Duodenal mucosa (tissue), 2 donors: ENCODE results near the gene PTPRB.

Source experiments
- H3K27ac ChIP-seq: one replicate; pipeline ENCODE4 v1.7.0; 2013; ENCODE audit warnings: low read depth, low read length
- H3K27me3 ChIP-seq, 2 donors: one replicate each; pipeline ENCODE4 v1.7.0; 2013; ENCODE audit warnings: low read length in 2 of 2, control low read depth in 1 of 2; ENCODE audit not compliant: insufficient read depth in 2 of 2, control insufficient read depth in 1 of 2
- H3K36me3 ChIP-seq, 2 donors: one replicate each; pipeline ENCODE4 v1.7.0; 2013; ENCODE audit warnings: low read length in 2 of 2, control low read depth in 1 of 2; ENCODE audit not compliant: insufficient read depth in 2 of 2, control insufficient read depth in 1 of 2
- H3K4me1 ChIP-seq, 2 donors: one replicate each; pipeline ENCODE4 v1.7.0; 2013; ENCODE audit warnings: low read length in 2 of 2, control low read depth in 1 of 2; ENCODE audit not compliant: insufficient read depth in 2 of 2, control insufficient read depth in 1 of 2
- H3K4me3 ChIP-seq, 2 donors: one replicate each; pipeline ENCODE4 v1.7.0; 2013; ENCODE audit warnings: low read length in 2 of 2, low read depth in 1 of 2
- H3K9ac ChIP-seq, 2 donors: one replicate each; pipeline ENCODE4 v1.7.0; 2013; ENCODE audit warnings: low read length in 2 of 2, low read depth in 1 of 2
- H3K9me3 ChIP-seq, 2 donors: one replicate each; pipeline ENCODE4 v1.7.0; 2013; ENCODE audit warnings: low read length in 2 of 2, control low read depth in 1 of 2; ENCODE audit not compliant: control insufficient read depth in 1 of 2

The PTPRB gene

GRCh38 chr12:70482764-70483163, 154.5 kb downstream of the PTPRB start:
- Histone ChIP-seq H3K9me3 (no peaks in the 10 kb centered on the region), H3K27me3 (no peaks in the 10 kb centered on the region), H3K9ac (no peak overlapping the region), H3K27ac (no peak overlapping the region), H3K4me1 (peaks cover 4% of the 10 kb centered on the region in 2 donors), H3K4me3 (no peak overlapping the region), H3K36me3 (no peaks in the 10 kb centered on the region)

- Histone ChIP-seq H3K36me3 (no peaks in the 10 kb centered on the region), H3K27me3 (no peaks in the 10 kb centered on the region), H3K9me3 (no peaks in the 10 kb centered on the region), H3K9ac (no peak overlapping the region), H3K27ac (no peak overlapping the region), H3K4me1 (no peaks in the 10 kb centered on the region), H3K4me3 (no peak overlapping the region)
These were observed 167.9 kb downstream of the PTPRB start for GRCh38 chr12:70469221-70469820.

- no peaks in the 10 kb centered on the region for H3K36me3 ChIP-seq
- no peak overlapping the region for H3K9ac ChIP-seq
- peaks cover 0 to 5% of the 10 kb centered on the region in 2 donors for H3K9me3 ChIP-seq
- no peaks in the 10 kb centered on the region for H3K4me1 ChIP-seq
- no peak overlapping the region for H3K27ac ChIP-seq
- H3K4me3 ChIP-seq = peak overlapping the region in 1 of 2 donors; percentile 30
- no peaks in the 10 kb centered on the region for H3K27me3 ChIP-seq
These were observed 168.5 kb downstream of the PTPRB start for GRCh38 chr12:70468741-70469140.

GRCh38 chr12:70467918-70468733, 169.1 kb downstream of the PTPRB start:
- Histone ChIP-seq H3K36me3 (no peaks in the 10 kb centered on the region), H3K9me3 (peaks cover 0 to 10% of the 10 kb centered on the region in 2 donors), H3K27ac (no peak overlapping the region), H3K4me1 (no peaks in the 10 kb centered on the region), H3K27me3 (no peaks in the 10 kb centered on the region), H3K4me3 (peak overlapping the region in 1 of 2 donors; percentile 30), H3K9ac (no peak overlapping the region)

- H3K4me3 ChIP-seq = no peak overlapping the region
- H3K27ac ChIP-seq = no peak overlapping the region
- no peak overlapping the region for H3K9ac ChIP-seq
- H3K36me3 ChIP-seq = no peaks in the 10 kb centered on the region
- peaks cover 0 to 12% of the 10 kb centered on the region in 2 donors for H3K9me3 ChIP-seq
- H3K4me1 ChIP-seq = no peaks in the 10 kb centered on the region
- no peaks in the 10 kb centered on the region for H3K27me3 ChIP-seq
These were observed 169.8 kb downstream of the PTPRB start for GRCh38 chr12:70467476-70467875.

GRCh38 chr12:70466753-70467152, 170.5 kb downstream of the PTPRB start:
- no peak overlapping the region for H3K4me3 ChIP-seq
- peaks cover 0 to 12% of the 10 kb centered on the region in 2 donors for H3K9me3 ChIP-seq
- no peak overlapping the region for H3K9ac ChIP-seq
- H3K4me1 ChIP-seq = no peaks in the 10 kb centered on the region
- H3K36me3 ChIP-seq = no peaks in the 10 kb centered on the region
- H3K27ac ChIP-seq = no peak overlapping the region
- H3K27me3 ChIP-seq = no peaks in the 10 kb centered on the region
